Endothelial cell of umbilical vein (primary cell): Measurements from ENCODE around the gene C3orf20. TPM values are rescaled to one million over a fixed set of nuclear protein-coding genes. Genes with fewer than 3 reads are reported as not detected.

ENCODE experiments used
- BruUV-seq: library from RNA; stranded (reverse); fragments of 400-500 nt; replicated peaks from 2 replicates; lab custom pipeline; 2021; lab: Mats Ljungman, UMichigan
- CTCF ChIA-PET: fragments of 300-600, 350-600 bp; sonication (Branson Sonifier 250); formaldehyde crosslinking; loops from one replicate; lab custom pipeline; 2021; ENCODE audit warnings: antibody characterized with exemption, inconsistent platforms; lab: Charles Lee
- POLR2A ChIA-PET: fragments of 300-600, 350-600 bp; sonication (Branson Sonifier 250); formaldehyde crosslinking; loops from one replicate; lab custom pipeline; 2021; ENCODE audit warnings: antibody characterized with exemption, inconsistent platforms; lab: Charles Lee
- DNase-seq: peaks from one replicate; pipeline ENCODE4 v3.0.0-alpha.2; 2011; ENCODE audit warnings: low read depth, low spot score
- FAIRE-seq: peaks from 2 replicates; lab custom pipeline; 2011; peaks lifted over from hg19 to GRCh38; lab: Jason Lieb, UNC
- H2AFZ ChIP-seq: 2 replicates; pipeline ENCODE4 v1.6.0; 2012; ENCODE audit warnings: low read depth, low read length, control low read depth, inconsistent platforms
- H3K27ac ChIP-seq: 2 replicates; pipeline ENCODE4 v1.5.1; 2011; ENCODE audit warnings: low read depth, mild to moderate bottlenecking, control low read depth, low read length, moderate library complexity; ENCODE audit not compliant: insufficient read depth
- H3K27me3 ChIP-seq, 2 experiments: 2 replicates each; pipeline versions ENCODE4 v1.6.0 to v1.6.1; 2011; ENCODE audit warnings: low read length in 2 of 2, mixed read lengths in 1 of 2; ENCODE audit not compliant: control insufficient read depth in 2 of 2, insufficient read depth in 2 of 2
- H3K36me3 ChIP-seq, 2 experiments: 2 replicates in 1 of 2; 3 replicates in 1 of 2; pipeline ENCODE4 v1.5.1; 2011; ENCODE audit warnings: low read length in 2 of 2, mild to moderate bottlenecking in 1 of 2, moderate library complexity in 1 of 2; ENCODE audit not compliant: control insufficient read depth in 2 of 2, insufficient read depth in 2 of 2; ENCODE audit errors: extremely low read depth in 1 of 2
- H3K4me1 ChIP-seq: 3 replicates; pipeline ENCODE4 v1.5.1; 2011; ENCODE audit warnings: mild to moderate bottlenecking, low read length; ENCODE audit not compliant: control insufficient read depth, insufficient read depth; ENCODE audit errors: extremely low read depth
- H3K4me2 ChIP-seq: 2 replicates; pipeline ENCODE4 v1.6.1; 2011; ENCODE audit warnings: low read length, control low read depth, mixed read lengths; ENCODE audit not compliant: insufficient read depth
- H3K4me3 ChIP-seq, 3 experiments: fragments of 200-600 bp in 1 of 3; sonication (generic), shearing (Covaris generic) in 1 of 3; replicated peaks in 1 of 3; 2 replicates each; pipeline ENCODE4 v1.5.1; 2011 to 2016; ENCODE audit warnings: control low read depth in 3 of 3, low read length in 3 of 3, mild to moderate bottlenecking in 2 of 3, inconsistent platforms in 1 of 3, low read depth in 1 of 3, moderate library complexity in 1 of 3; ENCODE audit not compliant: insufficient read depth in 1 of 3
- H3K79me2 ChIP-seq: 2 replicates; pipeline ENCODE4 v1.6.0; 2012; ENCODE audit warnings: low read length, inconsistent platforms; ENCODE audit not compliant: control insufficient read depth, insufficient read depth
- H3K9ac ChIP-seq: replicated peaks from 2 replicates; pipeline ENCODE3; 2011; ENCODE audit warnings: low read length, control low read depth; ENCODE audit not compliant: insufficient read depth; ENCODE audit errors: extremely low read depth
- H3K9me1 ChIP-seq: replicated peaks from 3 replicates; pipeline ENCODE4 v1.6.0; 2011; ENCODE audit warnings: mild to moderate bottlenecking, low read length; ENCODE audit not compliant: control insufficient read depth, insufficient read depth; ENCODE audit errors: extremely low read depth
- H3K9me3 ChIP-seq: replicated peaks from 2 replicates; pipeline ENCODE4 v1.5.1; 2012; ENCODE audit warnings: low read length, inconsistent platforms; ENCODE audit not compliant: control insufficient read depth, insufficient read depth
- H4K20me1 ChIP-seq: replicated peaks from 2 replicates; pipeline ENCODE3; 2011; ENCODE audit warnings: mild to moderate bottlenecking, low read length; ENCODE audit not compliant: control insufficient read depth, insufficient read depth; ENCODE audit errors: extremely low read depth
- CTCF ChIP-seq, 2 donors: IDR thresholded peaks; 1 replicate in 1 of 2; 2 replicates in 1 of 2; pipeline ENCODE4 v1.5.1; 2011; ENCODE audit warnings: low read length in 2 of 2, mild to moderate bottlenecking in 2 of 2, moderate library complexity in 2 of 2, control low read depth in 1 of 2, inconsistent platforms in 1 of 2, low read depth in 1 of 2; ENCODE audit not compliant: insufficient read depth in 1 of 2; ENCODE audit errors: extremely low read depth in 1 of 2
- EZH2 ChIP-seq: IDR thresholded peaks from 2 replicates; pipeline ENCODE4 v1.6.1; 2012; ENCODE audit warnings: borderline replicate concordance, low read depth, mild to moderate bottlenecking, moderate library complexity, low read length, inconsistent platforms; ENCODE audit not compliant: severe bottlenecking
- FOS ChIP-seq: IDR thresholded peaks from 2 replicates; pipeline ENCODE4 v1.6.1; 2011; ENCODE audit warnings: mild to moderate bottlenecking, low read length, moderate library complexity, borderline replicate concordance; ENCODE audit not compliant: insufficient read depth
- GATA2 ChIP-seq: IDR thresholded peaks from 2 replicates; pipeline ENCODE4 v1.7.0; 2011; ENCODE audit warnings: low read depth, mild to moderate bottlenecking, moderate library complexity, mixed read lengths, low read length; ENCODE audit not compliant: insufficient read length, insufficient read depth
- JUN ChIP-seq: IDR thresholded peaks from 2 replicates; pipeline ENCODE4 v1.6.1; 2011; ENCODE audit warnings: borderline replicate concordance, low read depth; ENCODE audit not compliant: insufficient read length, insufficient read depth
- MAX ChIP-seq: IDR thresholded peaks from 2 replicates; pipeline ENCODE4 v1.6.1; 2011; ENCODE audit not compliant: insufficient read depth, insufficient read length
- MYC ChIP-seq: IDR thresholded peaks from one replicate; pipeline ENCODE4 v1.6.1; 2011; ENCODE audit warnings: mild to moderate bottlenecking, low read depth, low read length
- POLR2A ChIP-seq: IDR thresholded peaks from 2 replicates; pipeline ENCODE4 v1.6.1; 2012; ENCODE audit warnings: low read depth, mild to moderate bottlenecking, control low read depth, low read length
- POLR2AphosphoS5 ChIP-seq: IDR thresholded peaks from 2 replicates; pipeline ENCODE4 v1.6.1; 2012; ENCODE audit warnings: low read depth, mild to moderate bottlenecking, control low read depth, low read length, moderate library complexity; ENCODE audit not compliant: insufficient read depth
- dilution Hi-C: fragments of 300-500 bp; cut with MboI; formaldehyde crosslinking; loops from one replicate; pipeline ENCODE4 v1.15.0; 2019; ENCODE audit warnings: low sequenced_read_pairs; ENCODE audit not compliant: extremely low pct_ligation_motif_present
- intact Hi-C: fragments of 100-400 bp; cut with micrococcal nuclease; formaldehyde crosslinking; loops from one replicate; pipeline ENCODE4 v1.10.0; 2022
- polyA plus RNA-seq, 4 experiments: library from polyadenylated mRNA; depleted of rRNA in 3 of 4; stranded (reverse) in 3 of 4; unstranded in 1 of 4; fragments of >200 nt; gene quantifications; 2 replicates each; pipeline versions ENCODE4 v1.2.1 to v1.2.3, GENCODE V29; 2011 to 2012; ENCODE audit warnings: missing spikeins in 1 of 4
- total RNA-seq: library from RNA; stranded (reverse); gene quantifications from 2 replicates; pipeline ENCODE4 v1.2.3, GENCODE V29; 2021

Gene C3orf20
- total and polyA plus RNA-seq, 2 donors (not counting 3 experiments of a cell fraction or from before 2014, with no cell fraction given), result not detected

- no peak overlapping the region for H3K4me3 ChIP-seq
- no TSS peak for BruUV-seq
- no peaks in the 10 kb centered on the region for H3K9me3 ChIP-seq
- no peak overlapping the region for H3K4me2 ChIP-seq
- peaks cover 30% of the 10 kb centered on the region for H3K4me1 ChIP-seq
- no peak for DNase-seq
- no peaks in the 10 kb centered on the region for H3K36me3 ChIP-seq
- H3K27me3 ChIP-seq, result no peaks in the 10 kb centered on the region
- H3K79me2 ChIP-seq, result no peaks in the 10 kb centered on the region
- H2AFZ ChIP-seq, result no peak overlapping the region
- no peak overlapping the region for H3K9ac ChIP-seq
- CTCF ChIA-PET, result interaction anchor here (1.6 kb wide), 1 partner anchor 20 kb away, joined by 3 read pairs; no protein-coding TSS in a partner anchor
- FAIRE-seq, result no peak
- H4K20me1 ChIP-seq, result no peaks in the 10 kb centered on the region
- H3K27ac ChIP-seq, result no peak overlapping the region
- no peak for TF ChIP-seq CTCF (IDR thresholded peaks at IDR 0.05; ENCODE audit: extremely low read depth in 1 of 2, insufficient read depth in 1 of 2, low read depth in 1 of 2, low read length in 2 of 2)
- no peak for TF ChIP-seq POLR2A
- TF ChIP-seq EZH2, result no peak
- TF ChIP-seq MYC, result no peak
- no peak for TF ChIP-seq POLR2AphosphoS5
- TF ChIP-seq JUN, result no peak
- TF ChIP-seq MAX, result no peak
- no peak for TF ChIP-seq FOS
- no peak for TF ChIP-seq GATA2
- POLR2A ChIA-PET, result no interaction called here
- dilution Hi-C loops, result no loop called here
- H3K9me1 ChIP-seq, result no peaks in the 10 kb centered on the region
- intact Hi-C loops, result loop anchor here (10.0 kb wide), 2 partner anchors 244 to 366 kb away; no protein-coding TSS in a partner anchor
These were observed 126.1 kb downstream of the C3orf20 start for GRCh38 chr3:14801031-14801430.
